Cerebellar nuclear complex (tissue), 1 donor: ENCODE results near the gene KRT6A.

ENCODE experiments used
- DNase-seq, 2 experiments: peaks; one replicate each; lab custom pipeline; 2025; lab: John Stamatoyannopoulos, UW

KRT6A gene

DNA sequence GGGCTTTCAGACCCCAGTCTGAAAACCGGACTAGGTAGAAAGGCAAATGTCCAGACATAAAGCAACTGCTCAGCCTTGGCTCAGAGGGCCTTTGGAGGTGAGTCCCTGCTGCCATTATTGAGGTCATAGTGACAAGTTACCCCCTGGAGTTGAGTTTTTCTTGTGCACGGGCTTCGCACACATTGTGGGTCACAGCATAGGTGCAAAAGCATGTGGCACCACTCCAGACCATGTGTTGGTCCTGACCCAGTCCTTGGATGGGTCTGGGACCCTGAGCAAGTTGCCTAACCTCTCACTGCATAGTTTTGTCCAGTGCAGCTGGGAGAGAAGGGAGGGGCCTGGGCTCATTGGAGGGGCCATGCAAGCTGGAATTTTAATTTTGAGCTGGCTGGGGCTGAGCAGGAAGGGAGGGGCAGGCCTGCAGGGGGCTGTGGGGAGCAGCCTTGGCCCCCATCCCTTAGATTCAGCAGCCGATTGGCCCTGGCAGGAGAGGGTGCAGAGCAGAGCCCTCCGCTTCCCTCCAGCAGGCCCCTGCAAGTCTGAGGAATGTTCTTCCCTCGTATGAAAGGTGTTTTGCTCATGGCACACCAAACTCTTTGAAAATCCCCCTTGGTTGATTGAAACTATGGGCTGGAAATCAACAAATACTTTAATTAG lies 31.3 kb upstream of the KRT6A start:
- no peak for DNase-seq

DNA sequence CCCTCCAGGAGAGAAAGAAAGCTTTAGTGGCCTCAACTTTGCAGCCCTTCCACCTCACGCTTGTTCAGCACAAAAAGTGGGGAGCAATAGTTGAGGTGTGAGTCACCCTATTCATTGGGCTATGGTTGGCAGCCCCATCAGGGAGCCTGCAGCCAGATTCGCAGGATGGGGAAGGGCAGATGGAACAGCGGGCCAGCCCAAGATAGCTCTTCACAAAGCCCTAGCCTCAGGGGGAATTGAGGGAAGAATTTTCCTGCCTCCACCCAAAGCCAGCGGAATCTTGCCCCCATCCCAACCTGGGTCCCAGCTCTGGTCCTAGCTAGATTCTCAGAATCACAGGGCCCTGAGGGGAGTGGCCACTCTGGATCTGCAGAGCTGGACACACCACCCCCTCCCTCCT lies 30.8 kb upstream of the KRT6A start:
- no peak for DNase-seq

- no peak for DNase-seq
Observed at GRCh38 chr12:52522346-52523011, 29.4 kb upstream of the KRT6A start.

DNA sequence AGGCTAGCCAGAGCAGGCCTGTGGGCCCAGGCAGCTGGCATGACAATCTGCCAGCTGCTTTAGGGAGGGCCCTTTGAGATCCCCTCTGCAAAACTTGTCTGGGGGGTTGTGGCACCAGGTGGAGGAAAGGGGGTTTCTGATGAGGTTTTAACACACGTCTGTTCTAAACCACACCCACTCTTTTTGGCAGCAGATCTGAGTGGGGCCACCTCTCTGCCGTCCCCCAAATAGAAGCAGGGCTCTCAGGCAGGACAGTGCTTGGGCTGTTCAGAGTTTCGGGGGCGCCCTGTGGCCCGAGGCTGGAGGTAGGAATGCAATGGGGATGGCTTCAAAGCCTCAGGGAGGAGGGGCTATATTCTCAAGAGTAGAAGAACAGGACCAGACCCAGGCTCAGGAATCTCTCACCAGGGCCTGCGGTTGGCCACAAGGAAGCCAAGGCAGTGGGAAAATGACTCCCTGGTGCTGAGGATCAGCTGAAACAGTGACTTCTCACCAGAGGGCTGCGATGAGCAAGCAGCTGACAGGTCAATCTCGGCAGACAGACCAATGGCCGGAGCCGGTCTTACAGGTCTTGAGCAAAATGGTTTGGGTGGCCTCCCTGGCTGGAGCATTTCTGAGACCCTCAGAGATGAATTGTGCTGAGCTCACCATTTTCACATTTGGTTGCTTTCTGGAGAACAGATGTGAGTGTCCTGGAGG lies 28.7 kb upstream of the KRT6A start:
- DNase-seq, result no peak

DNA sequence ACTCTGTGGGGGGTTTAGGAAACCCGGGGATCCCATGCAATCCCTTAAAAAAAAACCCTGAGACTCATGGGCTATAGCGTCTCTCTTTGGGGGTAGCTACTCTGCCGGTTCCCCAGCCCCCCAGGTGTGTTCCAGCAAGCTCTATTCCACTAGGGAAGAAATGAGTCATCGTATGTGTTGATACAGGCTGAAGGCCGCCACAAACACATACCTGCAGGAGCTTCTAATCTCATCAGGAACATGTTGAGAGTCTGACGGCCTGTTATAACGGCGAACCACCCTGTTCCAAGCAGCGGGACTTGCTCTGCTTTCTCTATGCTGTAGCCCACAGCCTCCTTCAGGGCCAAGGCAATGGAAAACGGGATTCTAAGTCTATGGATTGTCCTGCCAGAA lies 28.1 kb upstream of the KRT6A start:
- no peak for DNase-seq

DNA sequence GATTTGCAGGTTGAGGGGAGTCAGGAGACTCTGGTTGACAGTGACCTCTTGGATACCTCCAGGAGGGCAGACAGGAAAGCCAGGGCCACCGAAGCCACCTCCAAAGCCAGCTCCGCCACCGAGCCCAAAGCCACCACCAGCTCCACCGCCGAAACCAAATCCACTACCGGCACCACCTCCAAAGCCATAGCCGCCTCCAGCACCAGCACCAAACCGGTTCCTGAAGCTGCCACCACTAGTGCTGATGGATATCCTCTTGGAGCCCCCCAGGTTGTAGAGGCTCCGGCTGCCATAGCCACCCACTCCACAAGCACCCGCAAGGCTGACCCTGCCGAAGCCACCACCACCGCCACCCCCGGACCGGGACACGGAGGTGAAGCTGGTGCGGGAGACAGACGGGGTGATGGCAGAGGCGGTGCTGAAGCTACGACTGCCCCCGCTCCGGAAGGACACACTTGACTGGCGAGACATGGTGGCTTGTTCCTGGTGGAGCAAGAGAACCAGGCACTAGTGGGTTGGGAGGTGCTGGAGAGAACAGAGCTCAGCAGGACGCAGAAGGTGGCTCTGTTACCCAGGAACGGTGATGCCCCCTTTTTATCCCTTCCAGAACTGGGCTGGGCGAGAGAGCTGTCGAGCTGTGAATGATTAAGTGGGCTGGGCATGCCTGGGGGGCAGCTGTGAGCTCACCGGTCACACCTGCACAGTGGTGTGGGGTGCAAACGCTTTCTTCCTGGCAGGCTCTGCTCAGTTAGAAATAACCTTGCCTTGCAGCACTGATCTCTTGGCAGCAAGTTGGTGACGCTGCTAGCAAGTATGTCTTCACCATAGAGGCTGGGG lies 27.0 kb upstream of the KRT6A start, which contains the start of gene KRT5:
Gene KRT5 (minus strand): TSS at position 569 of the 837 bp plus-strand sequence. CDS start 98 bp downstream, at position 471.
- DNase-seq, result no peak

DNA sequence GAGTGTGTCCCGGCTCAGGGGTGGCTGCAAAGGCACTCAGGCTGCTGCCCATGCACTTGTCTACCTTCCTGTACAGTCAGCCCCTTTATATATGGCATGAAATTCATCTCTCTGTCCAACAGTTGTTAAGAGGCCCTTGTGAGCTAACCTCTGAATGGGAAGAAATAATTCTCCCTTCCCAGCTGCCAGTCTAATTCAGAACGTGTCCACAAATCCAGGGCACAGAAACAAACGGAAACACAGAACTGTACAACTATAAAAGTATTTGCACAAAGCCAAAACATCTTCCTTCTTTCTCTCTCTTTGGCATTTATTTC lies 26.3 kb upstream of the KRT6A start:
- DNase-seq, result no peak

- DNase-seq, result no peak
Observed at GRCh38 chr12:52518574-52519386, 25.7 kb upstream of the KRT6A start.

GRCh38 chr12:52517888-52518287 lies 24.8 kb upstream of the KRT6A start:
- DNase-seq, result no peak

DNA sequence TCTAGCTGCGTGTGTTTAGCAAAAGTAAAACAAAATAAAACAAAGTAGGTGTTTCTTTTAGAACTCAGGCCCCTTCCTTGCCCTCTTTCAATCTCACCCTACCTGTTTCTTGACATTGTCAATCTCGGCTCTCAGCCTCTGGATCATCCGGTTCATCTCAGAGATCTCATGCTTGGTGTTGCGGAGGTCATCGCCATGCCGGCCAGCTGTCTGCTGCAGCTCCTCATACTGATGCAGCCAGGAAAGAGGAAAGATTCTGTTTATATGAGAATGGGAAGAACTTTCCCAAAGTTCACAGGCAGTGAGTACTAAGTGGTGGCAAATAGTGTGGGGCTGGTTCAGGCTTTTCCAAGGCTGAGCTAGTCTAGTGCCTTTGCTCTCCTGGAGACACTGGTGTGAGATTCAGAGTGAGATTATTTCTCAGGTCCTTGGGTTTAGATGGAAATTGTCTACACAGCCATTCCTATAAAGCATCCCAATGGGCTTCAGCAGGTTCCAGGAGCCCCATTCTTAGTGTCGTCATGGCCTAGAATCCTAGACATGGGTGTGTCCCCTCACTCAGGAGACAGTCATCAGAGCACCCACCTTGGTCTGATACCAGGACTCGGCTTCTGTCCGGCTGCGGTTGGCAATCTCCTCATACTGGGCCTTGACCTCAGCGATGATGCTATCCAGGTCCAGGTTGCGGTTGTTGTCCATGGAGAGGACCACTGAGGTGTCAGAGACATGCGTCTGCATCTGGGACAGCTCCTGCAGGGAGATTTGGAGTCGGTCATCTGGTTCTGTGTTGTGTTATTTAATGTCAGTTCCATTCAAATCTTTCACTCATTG lies 24.2 kb upstream of the KRT6A start:
- DNase-seq, result no peak

- no peak for DNase-seq
Observed at GRCh38 chr12:52515927-52516831, 23.1 kb upstream of the KRT6A start.

DNA sequence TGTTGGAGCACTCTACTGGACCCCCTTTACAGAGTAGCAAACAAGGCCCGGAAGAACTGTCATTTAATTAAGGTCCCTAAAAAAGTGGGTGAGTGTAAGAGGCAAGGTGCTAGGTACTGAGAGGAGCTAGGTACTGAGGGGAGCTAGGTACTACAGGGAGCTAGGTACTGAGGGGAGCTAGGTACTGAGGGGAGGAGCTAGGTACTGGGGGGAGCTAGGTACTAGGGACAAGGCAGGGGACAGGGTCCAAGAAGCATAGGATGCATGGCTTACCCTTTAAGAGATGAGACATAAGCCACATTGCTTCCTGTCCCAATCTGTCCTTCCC lies 22.2 kb upstream of the KRT6A start:
- no peak for DNase-seq

- no peak for DNase-seq
Observed at GRCh38 chr12:52514471-52515318, 21.6 kb upstream of the KRT6A start.

DNA sequence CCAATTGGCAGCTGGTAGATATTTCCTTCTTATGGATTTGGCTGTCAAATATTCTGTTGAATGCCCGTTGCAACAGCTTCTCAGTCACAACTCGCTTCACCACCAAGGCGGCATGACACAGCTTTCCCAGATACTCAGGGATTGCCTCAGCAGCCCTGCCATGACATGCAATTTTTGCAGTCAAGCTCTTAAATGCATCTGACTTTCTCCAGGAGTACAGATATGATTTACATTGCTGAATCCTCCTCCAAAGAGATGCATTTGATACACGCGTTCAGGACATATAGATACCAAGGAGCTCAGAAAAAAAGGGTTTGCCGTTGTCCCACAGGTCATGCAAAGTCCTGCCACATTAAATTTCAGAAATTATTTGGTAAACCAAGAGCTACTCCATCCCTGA lies 20.7 kb upstream of the KRT6A start:
- DNase-seq, result no peak

DNA sequence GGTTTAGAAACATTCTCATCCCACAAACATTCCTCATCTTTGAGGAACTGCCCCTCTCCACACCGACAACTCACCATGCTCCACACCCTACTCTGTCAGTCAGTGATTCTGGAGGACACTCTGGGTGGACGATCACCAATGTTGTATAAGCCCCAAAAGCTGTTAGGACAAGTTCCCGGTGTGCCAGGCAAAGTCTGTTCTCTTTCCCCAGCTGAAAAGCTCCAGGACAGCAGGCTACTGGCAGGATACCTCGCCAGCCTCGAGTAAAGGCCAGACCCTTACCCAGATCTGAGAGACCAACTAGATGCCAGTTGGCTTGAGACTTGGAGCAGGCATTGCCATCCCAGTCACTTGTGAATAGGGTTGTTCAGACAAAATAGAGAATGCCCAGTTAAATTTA lies 15.2 kb upstream of the KRT6A start:
- no peak for DNase-seq

- DNase-seq, result no peak
Observed at GRCh38 chr12:52506858-52507715, 14.0 kb upstream of the KRT6A start.

- no peak for DNase-seq
Observed at GRCh38 chr12:52502877-52503276, 9.8 kb upstream of the KRT6A start.

DNA sequence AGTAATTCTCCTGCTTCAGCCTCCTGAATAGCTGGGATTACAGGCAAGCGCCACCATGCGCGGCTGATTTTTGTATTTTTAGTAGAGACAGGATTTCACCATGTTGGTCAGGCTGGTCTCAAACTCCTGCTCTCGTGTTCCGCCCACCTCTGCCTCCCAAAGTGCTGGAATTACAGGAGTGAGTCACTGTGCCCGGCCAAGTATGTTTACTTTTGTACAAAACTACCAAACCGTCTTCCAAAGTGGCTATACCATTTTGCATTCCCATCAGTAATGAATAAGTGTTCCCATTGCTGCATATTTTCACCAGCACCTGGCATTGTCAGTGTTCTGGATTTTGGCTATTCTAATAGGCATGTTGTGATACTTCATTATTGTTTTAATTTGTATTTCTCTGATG lies 8.4 kb upstream of the KRT6A start:
- no peak for DNase-seq
